SK-N-MC (cell line): ENCODE measurements around the gene MFAP2.
"Not testable (repeated sequence)": the region's sequence is repeated elsewhere in the genome, so short reads cannot be mapped to it uniquely, and the experiment has no call there.

Source experiments
- DNase-seq: peaks from one replicate; pipeline ENCODE4 v3.0.0-alpha.2; 2011; ENCODE audit warnings: low read depth, low spot score
- H3K27ac ChIP-seq: fragments of 200-600 bp; sonication (generic); 2 replicates; pipeline ENCODE4 v1.5.1; 2016; ENCODE audit warnings: mixed run types
- H3K36me3 ChIP-seq: fragments of 200-600 bp; sonication (generic); 2 replicates; pipeline ENCODE4 v1.6.1; 2017; ENCODE audit warnings: antibody characterized with exemption, low read length, mixed read lengths; ENCODE audit not compliant: insufficient read depth
- H3K4me3 ChIP-seq: fragments of 200-600 bp; sonication (generic); 2 replicates; pipeline ENCODE4 v1.5.1; 2016
- H3K9ac ChIP-seq: fragments of 200-600 bp; sonication (generic); 2 replicates; pipeline ENCODE4 v1.8.0; 2017; ENCODE audit warnings: mixed run types, mixed read lengths; ENCODE audit not compliant: insufficient read length
- H3K9me3 ChIP-seq: fragments of 200-600 bp; sonication (generic); 2 replicates; pipeline ENCODE4 v1.6.1; 2017; ENCODE audit warnings: low read depth, mild to moderate bottlenecking, antibody characterized with exemption, low read length, moderate library complexity, mixed read lengths
- EZH2 ChIP-seq: fragments of 200-600 bp; sonication (generic); IDR thresholded peaks from one replicate; pipeline ENCODE4 v1.6.1; 2017; ENCODE audit warnings: antibody characterized with exemption
- FOXP2 ChIP-seq: optimal IDR thresholded peaks from 2 replicates; pipeline ENCODE3; 2011; ENCODE audit warnings: mild to moderate bottlenecking, moderate library complexity; ENCODE audit not compliant: insufficient read depth; ENCODE audit errors: extremely low read length, control extremely low read depth
- POLR2AphosphoS5 ChIP-seq: IDR thresholded peaks from 2 replicates; pipeline ENCODE4 v1.6.1; 2012; ENCODE audit warnings: mild to moderate bottlenecking, low read depth, low read length, borderline replicate concordance

Gene MFAP2

GRCh38 chr1:16966282-16966681 lies 14.1 kb downstream of the MFAP2 start:
- Histone ChIP-seq H3K4me3 (no peak overlapping the region), H3K9ac (no peak overlapping the region), H3K27ac (no peak overlapping the region), H3K9me3 (no peaks in the 10 kb centered on the region), H3K36me3 (no peaks in the 10 kb centered on the region)
- no peak for TF ChIP-seq EZH2
- DNase-seq = no peak

GRCh38 chr1:16965486-16966067 lies 14.8 kb downstream of the MFAP2 start:
- H3K9me3 ChIP-seq = no peaks in the 10 kb centered on the region

GRCh38 chr1:16964169-16964568 lies 16.3 kb downstream of the MFAP2 start:
- not testable (repeated sequence) for H3K9ac ChIP-seq, H3K27ac ChIP-seq, H3K36me3 ChIP-seq, H3K9me3 ChIP-seq, H3K4me3 ChIP-seq, DNase-seq

More at GRCh38 chr1:16965486-16966067, 14.8 kb downstream of the MFAP2 start:
- no peak for DNase-seq
- Histone ChIP-seq H3K27ac (no peak overlapping the region), H3K9ac (no peak overlapping the region), H3K36me3 (no peaks in the 10 kb centered on the region), H3K4me3 (no peak overlapping the region)
- TF ChIP-seq FOXP2 = no peak

DNA sequence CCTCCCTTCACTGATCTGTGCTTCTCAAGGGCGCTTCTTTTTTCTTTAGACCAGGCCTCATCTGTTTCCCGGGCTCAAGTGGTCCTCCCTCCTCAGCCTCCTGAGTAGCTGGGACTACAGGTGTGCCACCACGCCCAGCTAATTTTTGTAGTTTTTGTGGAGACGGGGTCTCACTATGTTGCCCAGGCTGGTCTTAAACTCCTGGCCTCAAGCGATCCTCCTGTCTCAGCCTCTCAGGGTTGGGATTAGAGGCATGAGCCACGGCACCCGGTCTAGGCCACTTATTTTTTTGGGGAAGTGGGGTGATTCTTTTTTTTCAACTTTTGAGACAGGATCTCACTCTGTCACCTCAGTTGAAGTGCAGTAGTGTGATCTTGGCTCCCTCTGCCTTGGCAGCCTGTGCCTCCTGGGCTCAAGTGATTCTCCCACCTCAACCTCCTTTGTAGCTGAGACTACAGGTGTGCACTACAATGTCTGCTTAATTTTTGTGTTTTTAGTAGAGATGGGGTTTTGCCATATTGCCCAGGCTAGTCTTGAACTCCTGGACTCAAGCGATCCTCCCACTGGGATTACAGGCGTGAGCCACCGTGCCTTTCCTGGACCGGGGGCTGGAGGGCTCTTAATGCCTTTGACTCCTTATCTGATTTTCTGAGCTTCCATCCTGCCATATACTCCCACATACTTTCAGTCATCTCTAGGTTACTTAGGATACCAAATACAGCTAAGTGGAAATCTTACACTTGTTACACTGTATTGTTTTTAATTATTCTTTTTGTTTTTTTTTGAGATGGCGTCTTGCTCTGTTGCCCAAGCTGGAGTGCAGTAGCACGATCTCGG lies 18.9 kb downstream of the MFAP2 start:
- DNase-seq = no peak
- Histone ChIP-seq H3K27ac (no peak overlapping the region), H3K4me3 (no peak overlapping the region), H3K9me3 (no peaks in the 10 kb centered on the region), H3K9ac (no peak overlapping the region), H3K36me3 (no peaks in the 10 kb centered on the region)
- no peak for TF ChIP-seq POLR2AphosphoS5
- TF ChIP-seq EZH2 = no peak
- TF ChIP-seq FOXP2 = no peak

DNA sequence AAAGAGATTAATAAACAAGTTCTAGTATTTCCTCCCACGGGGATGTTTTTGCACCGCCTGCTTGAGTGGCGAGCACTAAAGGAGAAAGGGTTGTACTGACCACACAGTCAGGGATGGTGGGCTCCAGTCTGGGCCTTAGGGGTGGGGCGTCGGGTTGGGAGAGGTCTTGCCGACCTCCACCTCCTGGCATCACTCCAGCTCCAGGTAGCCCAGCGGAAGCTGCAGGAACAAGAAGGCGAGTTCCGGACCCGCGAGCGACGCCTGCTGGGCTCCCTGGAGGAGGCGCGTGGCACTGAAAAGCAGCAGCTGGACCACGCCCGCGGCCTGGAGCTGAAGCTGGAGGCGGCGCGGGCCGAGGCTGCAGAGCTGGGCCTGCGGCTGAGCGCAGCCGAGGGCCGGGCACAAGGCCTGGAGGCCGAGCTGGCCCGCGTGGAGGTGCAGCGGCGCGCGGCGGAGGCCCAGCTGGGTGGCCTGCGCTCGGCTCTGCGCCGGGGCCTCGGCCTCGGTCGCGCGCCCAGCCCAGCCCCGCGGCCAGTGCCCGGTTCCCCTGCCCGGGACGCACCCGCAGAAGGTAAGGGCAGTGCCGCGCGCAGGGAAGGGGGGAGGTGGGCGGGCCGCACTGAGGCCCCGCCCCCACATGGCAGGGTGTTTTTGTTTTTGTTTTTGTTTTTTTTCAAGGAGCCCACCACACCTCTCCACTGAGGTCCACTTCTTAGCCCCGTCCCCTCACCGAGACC lies 19.7 kb downstream of the MFAP2 start:
- Histone ChIP-seq H3K4me3 (no peak overlapping the region), H3K9ac (no peak overlapping the region), H3K36me3 (no peaks in the 10 kb centered on the region), H3K27ac (no peak overlapping the region), H3K9me3 (no peaks in the 10 kb centered on the region)
- no peak for DNase-seq
- TF ChIP-seq POLR2AphosphoS5 = no peak
- TF ChIP-seq EZH2 = no peak
- no peak for TF ChIP-seq FOXP2

DNA sequence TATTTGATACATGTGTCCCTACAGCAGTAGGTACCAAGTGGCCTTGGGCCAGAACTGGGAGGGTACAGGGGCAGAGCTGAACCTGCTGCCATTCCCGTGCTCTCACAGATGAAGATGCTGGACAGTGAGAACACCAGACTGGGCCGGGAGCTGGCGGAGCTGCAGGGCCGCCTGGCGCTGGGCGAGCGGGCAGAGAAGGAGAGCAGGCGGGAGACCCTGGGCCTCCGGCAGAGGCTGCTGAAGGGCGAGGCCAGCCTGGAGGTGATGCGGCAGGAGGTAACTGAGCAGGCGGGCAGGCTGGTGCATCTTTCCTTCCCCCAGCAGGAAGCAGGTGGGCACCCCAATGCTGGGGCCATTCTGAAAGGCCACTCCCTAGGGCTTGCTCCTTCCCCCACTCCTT lies 21.9 kb downstream of the MFAP2 start:
- Histone ChIP-seq H3K36me3 (no peaks in the 10 kb centered on the region), H3K9ac (no peak overlapping the region), H3K27ac (no peak overlapping the region), H3K4me3 (no peak overlapping the region), H3K9me3 (no peaks in the 10 kb centered on the region)
- TF ChIP-seq POLR2AphosphoS5 = no peak
- no peak for TF ChIP-seq EZH2
- TF ChIP-seq FOXP2 = no peak
- DNase-seq = no peak

DNA sequence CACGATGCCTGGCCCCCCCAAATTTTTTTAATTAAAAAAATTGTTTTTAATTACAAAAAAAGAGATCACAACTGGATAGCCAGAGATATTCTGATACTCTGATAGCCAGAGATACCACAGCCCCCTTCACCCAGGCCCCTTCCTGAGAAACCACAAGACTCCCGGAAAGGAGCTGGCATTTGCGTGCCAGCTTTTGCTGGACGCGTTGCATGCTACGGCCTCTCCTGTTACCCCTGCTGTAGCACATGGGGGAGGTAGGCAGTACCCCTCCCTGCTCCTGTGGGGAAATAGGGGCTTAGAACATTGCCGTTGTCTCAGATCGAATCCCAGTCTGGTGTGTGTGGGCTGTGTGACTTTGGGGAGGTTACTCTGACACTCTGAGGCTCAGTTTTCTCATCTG lies 22.7 kb downstream of the MFAP2 start:
- H3K4me3 ChIP-seq = no peak overlapping the region
- no peak overlapping the region for H3K27ac ChIP-seq
- H3K36me3 ChIP-seq = no peaks in the 10 kb centered on the region
- no peak for DNase-seq
- H3K9me3 ChIP-seq = no peaks in the 10 kb centered on the region
- no peak overlapping the region for H3K9ac ChIP-seq
- TF ChIP-seq FOXP2 (no peak), EZH2 (no peak), POLR2AphosphoS5 (no peak)

DNA sequence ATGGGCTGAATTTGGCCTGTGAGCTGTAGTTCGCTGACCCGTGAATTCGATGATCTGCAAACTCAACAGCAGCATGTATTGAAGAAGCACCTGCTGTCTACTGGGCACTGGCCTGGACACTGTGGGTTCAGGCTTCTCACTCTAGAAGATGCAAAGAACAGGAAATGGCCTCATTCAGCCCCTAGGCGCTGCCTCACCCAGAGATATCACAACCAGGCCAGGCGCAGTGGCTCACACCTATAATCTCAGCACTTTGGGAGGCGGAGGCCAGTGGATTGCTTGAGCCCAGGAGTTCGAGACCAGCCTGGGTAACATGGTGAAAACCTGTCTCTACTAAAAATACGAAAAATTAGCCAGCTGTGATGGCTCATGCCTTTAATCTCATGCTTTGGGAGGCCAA lies 23.6 kb downstream of the MFAP2 start:
- no peak for DNase-seq
- Histone ChIP-seq H3K4me3 (no peak overlapping the region), H3K27ac (no peak overlapping the region), H3K36me3 (no peaks in the 10 kb centered on the region), H3K9me3 (no peaks in the 10 kb centered on the region), H3K9ac (no peak overlapping the region)
- TF ChIP-seq POLR2AphosphoS5 (no peak), FOXP2 (no peak), EZH2 (no peak)

DNA sequence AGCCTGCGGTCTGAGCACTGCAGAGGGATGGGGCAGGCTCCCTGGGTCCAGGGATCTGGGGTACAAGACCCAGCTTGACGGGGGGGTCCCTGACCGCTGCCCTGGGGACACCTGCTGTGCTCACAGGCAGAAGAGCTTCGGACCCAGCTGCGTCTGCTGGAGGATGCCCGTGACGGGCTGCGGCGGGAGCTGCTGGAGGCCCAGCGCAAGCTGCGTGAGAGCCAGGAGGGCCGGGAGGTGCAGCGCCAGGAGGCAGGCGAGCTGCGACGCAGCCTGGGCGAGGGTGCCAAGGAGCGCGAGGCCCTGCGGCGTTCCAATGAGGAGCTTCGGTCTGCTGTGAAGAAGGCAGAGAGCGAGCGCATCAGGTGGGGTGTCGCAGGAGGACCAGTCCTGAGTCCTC lies 25.2 kb downstream of the MFAP2 start:
- DNase-seq = no peak
- H3K9me3 ChIP-seq = no peaks in the 10 kb centered on the region
- TF ChIP-seq FOXP2 (no peak), POLR2AphosphoS5 (no peak), EZH2 (no peak)
- H3K36me3 ChIP-seq = no peaks in the 10 kb centered on the region
- H3K9ac ChIP-seq = no peak overlapping the region
- H3K27ac ChIP-seq = no peak overlapping the region
- H3K4me3 ChIP-seq = no peak overlapping the region
